Activated CD4-positive, alpha-beta memory T cell treated with anti-CD3 and anti-CD28 coated beads, Interleukin-2, amount 10 ng/mL, durations not matched to agents 7 days and 5 days (primary cell): Measurements from ENCODE around the gene XRRA1. TPM values are rescaled to one million over a fixed set of nuclear protein-coding genes. Genes with fewer than 3 reads are reported as not detected.

Experiments used
- CTCF ChIA-PET: fragments of 350-600 bp; sonication (Branson Sonifier 250); formaldehyde crosslinking; loops from one replicate; lab custom pipeline; 2021; ENCODE audit warnings: antibody characterized with exemption, inconsistent platforms; lab: Charles Lee
- POLR2A ChIA-PET: fragments of 350-600 bp; sonication (Branson Sonifier 250); formaldehyde crosslinking; loops from one replicate; lab custom pipeline; 2021; ENCODE audit warnings: antibody characterized with exemption; lab: Charles Lee
- DNase-seq: peaks from one replicate; pipeline ENCODE4 v3.0.0-alpha.2; 2020
- H3K27ac Mint-ChIP-seq: one replicate; pipeline ENCODE4 v1.8.0; 2021; ENCODE audit warnings: mild to moderate bottlenecking, mixed read lengths
- H3K27me3 Mint-ChIP-seq: one replicate; pipeline ENCODE4 v1.8.0; 2021; ENCODE audit warnings: mixed read lengths
- H3K36me3 Mint-ChIP-seq: one replicate; pipeline ENCODE4 v1.8.0; 2021; ENCODE audit warnings: low read depth, mixed read lengths
- H3K4me1 Mint-ChIP-seq: one replicate; pipeline ENCODE4 v1.8.0; 2021; ENCODE audit warnings: mixed read lengths
- H3K4me3 Mint-ChIP-seq: one replicate; pipeline ENCODE4 v1.8.0; 2021; ENCODE audit warnings: mild to moderate bottlenecking, mixed read lengths
- H3K9me3 Mint-ChIP-seq: one replicate; pipeline ENCODE4 v1.8.0; 2021; ENCODE audit warnings: mixed read lengths
- total RNA-seq, 2 experiments: library from RNA; stranded (reverse); gene quantifications; one replicate each; pipeline ENCODE4 v1.2.3, GENCODE V29; 2021

Gene XRRA1
- total RNA-seq, 2 experiments from 2014 or later, result 10.3 to 10.9 TPM

- CTCF ChIA-PET, result interaction anchor here (0.5 to 2.6 kb wide), 6 partner anchors 145 to 480 kb away, joined by 3 to 15 read pairs (median 4); no protein-coding TSS in a partner anchor
- H3K27ac Mint-ChIP-seq, result no peak overlapping the region
These were observed 78.4 kb downstream of the XRRA1 start for GRCh38 chr11:74870485-74870884.

GRCh38 chr11:74866557-74866956 lies 82.3 kb downstream of the XRRA1 start:
- Mint-ChIP-seq H3K27me3 (no peaks in the 10 kb centered on the region), H3K27ac (no peak overlapping the region), H3K4me1 (no peaks in the 10 kb centered on the region), H3K4me3 (no peak overlapping the region), H3K36me3 (peaks cover 84% of the 10 kb centered on the region), H3K9me3 (peaks cover 43% of the 10 kb centered on the region)
- ChIA-PET POLR2A (no interaction called here), CTCF (interaction anchor here (0.7 to 0.8 kb wide), 3 partner anchors 164 to 250 kb away, joined by 3 to 4 read pairs (median 3); no protein-coding TSS in a partner anchor)
- no peak for DNase-seq

More at GRCh38 chr11:74870485-74870884, 78.4 kb downstream of the XRRA1 start:
- H3K4me3 Mint-ChIP-seq, result no peak overlapping the region
- DNase-seq, result no peak
- no peaks in the 10 kb centered on the region for H3K4me1 Mint-ChIP-seq
- H3K36me3 Mint-ChIP-seq, result peaks cover 75% of the 10 kb centered on the region
- no peaks in the 10 kb centered on the region for H3K27me3 Mint-ChIP-seq
- POLR2A ChIA-PET, result no interaction called here
- peaks cover 48% of the 10 kb centered on the region for H3K9me3 Mint-ChIP-seq

GRCh38 chr11:74863410-74863809 lies 85.5 kb downstream of the XRRA1 start:
- no peak for DNase-seq
- CTCF ChIA-PET, result no interaction called here
- Mint-ChIP-seq H3K9me3 (peaks cover 37% of the 10 kb centered on the region), H3K4me1 (no peaks in the 10 kb centered on the region), H3K36me3 (peaks cover 88% of the 10 kb centered on the region), H3K27me3 (no peaks in the 10 kb centered on the region), H3K4me3 (no peak overlapping the region), H3K27ac (no peak overlapping the region)
- POLR2A ChIA-PET, result no interaction called here

- no peaks in the 10 kb centered on the region for H3K4me1 Mint-ChIP-seq
- no peak for DNase-seq
- no peak overlapping the region for H3K4me3 Mint-ChIP-seq
- no peak overlapping the region for H3K27ac Mint-ChIP-seq
- peaks cover 17% of the 10 kb centered on the region for H3K9me3 Mint-ChIP-seq
- CTCF ChIA-PET, result no interaction called here
- no peaks in the 10 kb centered on the region for H3K27me3 Mint-ChIP-seq
- POLR2A ChIA-PET, result no interaction called here
- peaks cover 74% of the 10 kb centered on the region for H3K36me3 Mint-ChIP-seq
These were observed 88.1 kb downstream of the XRRA1 start for GRCh38 chr11:74860743-74861142.

- POLR2A ChIA-PET, result no interaction called here
- no peaks in the 10 kb centered on the region for H3K4me1 Mint-ChIP-seq
- no peak for DNase-seq
- no peak overlapping the region for H3K4me3 Mint-ChIP-seq
- peaks cover 45% of the 10 kb centered on the region for H3K36me3 Mint-ChIP-seq
- no peaks in the 10 kb centered on the region for H3K9me3 Mint-ChIP-seq
- H3K27ac Mint-ChIP-seq, result no peak overlapping the region
- CTCF ChIA-PET, result no interaction called here
- no peaks in the 10 kb centered on the region for H3K27me3 Mint-ChIP-seq
These were observed 95.7 kb downstream of the XRRA1 start for GRCh38 chr11:74853223-74853622.

GRCh38 chr11:74849525-74850391 lies 99.1 kb downstream of the XRRA1 start:
- no peak overlapping the region for H3K4me3 Mint-ChIP-seq
- peaks cover 8% of the 10 kb centered on the region for H3K4me1 Mint-ChIP-seq
- no peaks in the 10 kb centered on the region for H3K9me3 Mint-ChIP-seq
- ChIA-PET CTCF (no interaction called here), POLR2A (no interaction called here)
- H3K36me3 Mint-ChIP-seq, result peaks cover 31% of the 10 kb centered on the region
- H3K27me3 Mint-ChIP-seq, result no peaks in the 10 kb centered on the region
- DNase-seq, result no peak
- H3K27ac Mint-ChIP-seq, result no peak overlapping the region

GRCh38 chr11:74847895-74848294 lies 101.0 kb downstream of the XRRA1 start:
- Mint-ChIP-seq H3K4me1 (peaks cover 8% of the 10 kb centered on the region), H3K27ac (no peak overlapping the region), H3K4me3 (no peak overlapping the region), H3K36me3 (peaks cover 32% of the 10 kb centered on the region), H3K9me3 (no peaks in the 10 kb centered on the region), H3K27me3 (no peaks in the 10 kb centered on the region)
- DNase-seq, result no peak
- CTCF ChIA-PET, result no interaction called here
- POLR2A ChIA-PET, result no interaction called here

- no peak overlapping the region for H3K27ac Mint-ChIP-seq
- H3K4me1 Mint-ChIP-seq, result peaks cover 8% of the 10 kb centered on the region
- H3K36me3 Mint-ChIP-seq, result peaks cover 28% of the 10 kb centered on the region
- no peak overlapping the region for H3K4me3 Mint-ChIP-seq
- no peaks in the 10 kb centered on the region for H3K27me3 Mint-ChIP-seq
- H3K9me3 Mint-ChIP-seq, result no peaks in the 10 kb centered on the region
- POLR2A ChIA-PET, result no interaction called here
- CTCF ChIA-PET, result interaction anchor here (0.7 kb wide), 1 partner anchor 11 kb away, joined by 3 read pairs; no protein-coding TSS in a partner anchor
- DNase-seq, result no peak
These were observed 101.5 kb downstream of the XRRA1 start for GRCh38 chr11:74847395-74847794.

- Mint-ChIP-seq H3K36me3 (peaks cover 28% of the 10 kb centered on the region), H3K4me1 (peaks cover 8% of the 10 kb centered on the region), H3K27ac (no peak overlapping the region), H3K4me3 (no peak overlapping the region), H3K9me3 (no peaks in the 10 kb centered on the region), H3K27me3 (no peaks in the 10 kb centered on the region)
- no peak for DNase-seq
- ChIA-PET CTCF (interaction anchor here (0.7 kb wide), 1 partner anchor 10 kb away, joined by 3 read pairs; no protein-coding TSS in a partner anchor), POLR2A (no interaction called here)
These were observed 102.1 kb downstream of the XRRA1 start for GRCh38 chr11:74846770-74847169.

GRCh38 chr11:74845978-74846517 lies 102.8 kb downstream of the XRRA1 start:
- Mint-ChIP-seq H3K36me3 (peaks cover 28% of the 10 kb centered on the region), H3K27ac (no peak overlapping the region), H3K4me1 (peaks cover 8% of the 10 kb centered on the region), H3K9me3 (no peaks in the 10 kb centered on the region), H3K4me3 (no peak overlapping the region), H3K27me3 (no peaks in the 10 kb centered on the region)
- CTCF ChIA-PET, result no interaction called here
- no peak for DNase-seq
- POLR2A ChIA-PET, result no interaction called here

GRCh38 chr11:74844865-74845264 lies 104.0 kb downstream of the XRRA1 start:
- DNase-seq, result no peak
- Mint-ChIP-seq H3K9me3 (no peaks in the 10 kb centered on the region), H3K36me3 (peaks cover 28% of the 10 kb centered on the region), H3K4me1 (peaks cover 8% of the 10 kb centered on the region), H3K27me3 (no peaks in the 10 kb centered on the region), H3K4me3 (no peak overlapping the region), H3K27ac (no peak overlapping the region)
- ChIA-PET POLR2A (no interaction called here), CTCF (no interaction called here)

- no peak for DNase-seq
- no peaks in the 10 kb centered on the region for H3K9me3 Mint-ChIP-seq
- H3K4me3 Mint-ChIP-seq, result no peak overlapping the region
- H3K36me3 Mint-ChIP-seq, result peaks cover 34% of the 10 kb centered on the region
- H3K27me3 Mint-ChIP-seq, result no peaks in the 10 kb centered on the region
- peaks cover 8% of the 10 kb centered on the region for H3K4me1 Mint-ChIP-seq
- no peak overlapping the region for H3K27ac Mint-ChIP-seq
- ChIA-PET POLR2A (no interaction called here), CTCF (no interaction called here)
These were observed 104.8 kb downstream of the XRRA1 start for GRCh38 chr11:74844072-74844471.

- ChIA-PET POLR2A (no interaction called here), CTCF (no interaction called here)
- H3K9me3 Mint-ChIP-seq, result no peaks in the 10 kb centered on the region
- peaks cover 37% of the 10 kb centered on the region for H3K36me3 Mint-ChIP-seq
- no peak overlapping the region for H3K4me3 Mint-ChIP-seq
- DNase-seq, result no peak
- H3K27me3 Mint-ChIP-seq, result no peaks in the 10 kb centered on the region
- H3K4me1 Mint-ChIP-seq, result peaks cover 8% of the 10 kb centered on the region
- H3K27ac Mint-ChIP-seq, result no peak overlapping the region
These were observed 105.9 kb downstream of the XRRA1 start for GRCh38 chr11:74842967-74843366.
